GM21367 (cell line): ENCODE data around the gene IFIT5.
"Not testable (repeated sequence)": the region's sequence is repeated elsewhere in the genome, so short reads cannot be mapped to it uniquely, and the experiment has no call there.

Source experiments
- ATAC-seq: cut with Tn5 transposase; IDR thresholded peaks from one replicate; pipeline ENCODE4 v1.9.1; 2021; ENCODE audit not compliant: unreplicated experiment

IFIT5 gene

GRCh38 chr10:89427629-89428028 is 13.3 kb downstream of the IFIT5 start:
- ATAC-seq = no peak

GRCh38 chr10:89428877-89429276 is 14.5 kb downstream of the IFIT5 start:
- no peak for ATAC-seq

GRCh38 chr10:89431977-89432376 is 17.6 kb downstream of the IFIT5 start:
- ATAC-seq = no peak

- ATAC-seq = no peak
Measured at GRCh38 chr10:89438525-89438924, 24.2 kb downstream of the IFIT5 start.

GRCh38 chr10:89440226-89441009 is 26.1 kb downstream of the IFIT5 start:
- no peak for ATAC-seq

GRCh38 chr10:89442289-89442688 is 27.9 kb downstream of the IFIT5 start:
- no peak for ATAC-seq

GRCh38 chr10:89444819-89445218 is 30.5 kb downstream of the IFIT5 start:
- ATAC-seq = not testable (repeated sequence)

GRCh38 chr10:89450901-89451300 is 36.5 kb downstream of the IFIT5 start:
- no peak for ATAC-seq

- ATAC-seq = no peak
Measured at GRCh38 chr10:89452193-89452592, 37.8 kb downstream of the IFIT5 start.

- ATAC-seq = no peak
Measured at GRCh38 chr10:89454561-89455347, 40.4 kb downstream of the IFIT5 start.

- no peak for ATAC-seq
Measured at GRCh38 chr10:89458291-89458690, 43.9 kb downstream of the IFIT5 start.

- no peak for ATAC-seq
Measured at GRCh38 chr10:89458784-89459183, 44.4 kb downstream of the IFIT5 start.

- no peak for ATAC-seq
Measured at GRCh38 chr10:89463846-89464537, 49.6 kb downstream of the IFIT5 start.

- ATAC-seq = no peak
Measured at GRCh38 chr10:89465196-89465595, 50.8 kb downstream of the IFIT5 start.

- ATAC-seq = no peak
Measured at GRCh38 chr10:89466599-89467035, 52.2 kb downstream of the IFIT5 start.

- no peak for ATAC-seq
Measured at GRCh38 chr10:89468191-89468965, 54.0 kb downstream of the IFIT5 start.

- ATAC-seq = no peak
Measured at GRCh38 chr10:89469517-89469916, 55.1 kb downstream of the IFIT5 start.
